ENCODE data around the gene GDPD5. TPM values are rescaled to one million over a fixed set of nuclear protein-coding genes. Genes with fewer than 3 reads are reported as not detected.

Gene GDPD5
- polyA plus RNA-seq, 3 donors, result 4.9 to 39.0 (median 7.6) TPM

DNA sequence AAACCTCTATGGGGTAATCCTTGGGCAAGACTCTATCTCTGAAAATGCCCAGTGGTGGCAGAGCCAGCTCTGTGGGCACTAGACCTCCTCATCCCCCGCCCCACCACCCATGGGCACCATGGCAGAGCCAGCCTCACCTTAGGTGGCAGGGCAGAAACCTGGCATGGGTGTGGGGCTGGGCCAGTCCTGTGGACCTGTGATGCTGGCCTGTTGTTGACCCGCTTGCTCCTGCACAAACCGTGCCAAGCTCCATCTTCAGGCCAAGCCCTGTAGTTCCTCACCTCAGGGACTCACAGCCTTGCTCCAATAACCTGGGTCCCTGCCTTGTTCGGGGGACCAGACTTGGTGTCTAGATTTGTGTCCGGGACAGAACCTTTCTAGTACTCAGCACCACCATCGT lies 27.4 kb upstream of the GDPD5 start:
- no peaks in the 10 kb centered on the region for H3K9me3 Mint-ChIP-seq
- Histone ChIP-seq H3K79me2 (ENCODE audit: insufficient read depth, low read length) (no peaks in the 10 kb centered on the region), H2AFZ (ENCODE audit: insufficient read depth, low read depth, low read length, poor library complexity, severe bottlenecking) (no peak overlapping the region), H3K27ac (ENCODE audit: low read depth in 1 of 2, low read length in 2 of 2) (no peak overlapping the region), H3K4me2 (replicated peaks; ENCODE audit: extremely low read depth, low read length, poor library complexity, severe bottlenecking) (no peak overlapping the region), H3K4me3 (replicated peaks in 1 of 3; ENCODE audit: low read depth in 2 of 3, low read length in 3 of 3) (no peak overlapping the region), H4K20me1 (ENCODE audit: insufficient read depth, low read length) (no peaks in the 10 kb centered on the region), H3K36me3 (replicated peaks in 1 of 2; ENCODE audit: control insufficient read depth in 1 of 2, insufficient read depth in 2 of 2, low read length in 2 of 2) (no peaks in the 10 kb centered on the region), H3K9ac (ENCODE audit: insufficient read depth, low read length, poor library complexity, severe bottlenecking) (no peak overlapping the region), H3K9me3 (replicated peaks in 1 of 2; ENCODE audit: control insufficient read depth in 1 of 2, insufficient read depth in 1 of 2, low read length in 2 of 2) (no peaks in the 10 kb centered on the region), H3K4me1 (ENCODE audit: control insufficient read depth in 1 of 2, insufficient read depth in 2 of 2, low read length in 2 of 2) (no peaks in the 10 kb centered on the region), H3K27me3 (ENCODE audit: control insufficient read depth in 2 of 2, insufficient read depth in 2 of 2, low read length in 2 of 2) (no peaks in the 10 kb centered on the region)
- intact Hi-C loops (cut with micrococcal nuclease), result no loop called here
- TF ChIP-seq, protein P1, sequence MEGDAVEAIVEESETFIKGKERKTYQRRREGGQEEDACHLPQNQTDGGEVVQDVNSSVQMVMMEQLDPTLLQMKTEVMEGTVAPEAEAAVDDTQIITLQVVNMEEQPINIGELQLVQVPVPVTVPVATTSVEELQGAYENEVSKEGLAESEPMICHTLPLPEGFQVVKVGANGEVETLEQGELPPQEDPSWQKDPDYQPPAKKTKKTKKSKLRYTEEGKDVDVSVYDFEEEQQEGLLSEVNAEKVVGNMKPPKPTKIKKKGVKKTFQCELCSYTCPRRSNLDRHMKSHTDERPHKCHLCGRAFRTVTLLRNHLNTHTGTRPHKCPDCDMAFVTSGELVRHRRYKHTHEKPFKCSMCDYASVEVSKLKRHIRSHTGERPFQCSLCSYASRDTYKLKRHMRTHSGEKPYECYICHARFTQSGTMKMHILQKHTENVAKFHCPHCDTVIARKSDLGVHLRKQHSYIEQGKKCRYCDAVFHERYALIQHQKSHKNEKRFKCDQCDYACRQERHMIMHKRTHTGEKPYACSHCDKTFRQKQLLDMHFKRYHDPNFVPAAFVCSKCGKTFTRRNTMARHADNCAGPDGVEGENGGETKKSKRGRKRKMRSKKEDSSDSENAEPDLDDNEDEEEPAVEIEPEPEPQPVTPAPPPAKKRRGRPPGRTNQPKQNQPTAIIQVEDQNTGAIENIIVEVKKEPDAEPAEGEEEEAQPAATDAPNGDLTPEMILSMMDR (IDR thresholded peaks at IDR 0.05), result no peak
- no peaks in the 10 kb centered on the region for H3K36me3 Mint-ChIP-seq
- peaks cover 6 to 11% (median 6%) of the 10 kb centered on the region in 3 donors for H3K27me3 Mint-ChIP-seq (ENCODE audit: low read depth in 3 of 3)
- DNase-seq, result no peak
- WGBS (ENCODE audit: insufficient coverage), result 100% methylated on average over 4 of the region's 6 CpGs
- no peak overlapping the region for H3K27ac Mint-ChIP-seq
- no peaks in the 10 kb centered on the region for H3K4me1 Mint-ChIP-seq
- no peak overlapping the region for H3K4me3 Mint-ChIP-seq

DNA sequence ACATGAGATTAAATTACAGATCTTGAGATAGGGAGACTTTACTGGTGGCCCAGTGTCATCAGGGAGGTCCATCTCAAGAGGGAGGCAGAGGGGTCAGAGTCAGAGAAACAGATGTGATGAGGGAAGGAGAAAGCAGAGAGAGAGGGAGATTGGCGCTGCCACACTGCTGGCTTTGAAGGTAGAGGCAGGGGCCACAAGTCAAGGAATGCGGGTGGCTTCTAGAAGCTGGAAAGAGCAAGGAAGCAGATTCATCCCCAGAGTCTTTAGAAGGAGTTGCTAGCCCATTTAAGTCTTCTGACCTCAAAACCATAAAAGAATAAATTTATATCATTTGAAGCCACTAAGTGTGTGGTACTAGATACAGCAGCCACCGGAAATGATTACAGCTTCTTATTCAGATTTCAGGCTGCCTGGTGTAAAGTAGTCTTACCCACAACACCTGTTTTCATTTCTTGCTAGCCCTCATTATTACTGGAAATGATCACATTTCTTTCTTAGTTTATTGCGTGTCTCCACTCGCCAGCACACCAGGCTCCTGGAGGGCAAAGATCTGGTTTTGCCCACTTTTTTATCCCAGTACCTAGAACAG lies 23.7 kb upstream of the GDPD5 start:
- intact Hi-C loops (cut with micrococcal nuclease), result no loop called here
- H3K4me2 ChIP-seq (replicated peaks; ENCODE audit: extremely low read depth, low read length, poor library complexity, severe bottlenecking), result no peak overlapping the region

More for the DNA sequence above, 23.7 kb upstream of the GDPD5 start:
- H3K9me3 Mint-ChIP-seq, result peaks cover 0 to 1% (median 0%) of the 10 kb centered on the region in 7 donors
- no peak overlapping the region for H3K27ac ChIP-seq (ENCODE audit: low read depth in 1 of 2, low read length in 2 of 2)
- no peaks in the 10 kb centered on the region for H3K79me2 ChIP-seq (ENCODE audit: insufficient read depth, low read length)
- no peak overlapping the region for H3K27ac Mint-ChIP-seq
- WGBS (ENCODE audit: insufficient coverage), result 100% methylated on average over 1 of the region's 5 CpGs
- H3K9ac ChIP-seq (ENCODE audit: insufficient read depth, low read length, poor library complexity, severe bottlenecking), result no peak overlapping the region
- H3K4me3 ChIP-seq (replicated peaks in 1 of 3; ENCODE audit: low read depth in 2 of 3, low read length in 3 of 3), result no peak overlapping the region
- TF ChIP-seq, protein P1 (IDR thresholded peaks at IDR 0.05), result no peak
- no peaks in the 10 kb centered on the region for H3K4me1 ChIP-seq (ENCODE audit: control insufficient read depth in 1 of 2, insufficient read depth in 2 of 2, low read length in 2 of 2)
- H4K20me1 ChIP-seq (ENCODE audit: insufficient read depth, low read length), result no peaks in the 10 kb centered on the region
- H3K9me3 ChIP-seq (replicated peaks in 1 of 2; ENCODE audit: control insufficient read depth in 1 of 2, insufficient read depth in 1 of 2, low read length in 2 of 2), result no peaks in the 10 kb centered on the region
- no peaks in the 10 kb centered on the region for H3K4me1 Mint-ChIP-seq
- no peaks in the 10 kb centered on the region for H3K27me3 ChIP-seq (ENCODE audit: control insufficient read depth in 2 of 2, insufficient read depth in 2 of 2, low read length in 2 of 2)
- no peaks in the 10 kb centered on the region for H3K36me3 ChIP-seq (replicated peaks in 1 of 2; ENCODE audit: control insufficient read depth in 1 of 2, insufficient read depth in 2 of 2, low read length in 2 of 2)
- no peak overlapping the region for H2AFZ ChIP-seq (ENCODE audit: insufficient read depth, low read depth, low read length, poor library complexity, severe bottlenecking)
- no peak for DNase-seq
- H3K27me3 Mint-ChIP-seq (ENCODE audit: low read depth in 3 of 3), result peaks cover 4 to 11% (median 9%) of the 10 kb centered on the region in 3 donors
- H3K4me3 Mint-ChIP-seq, result no peak overlapping the region
- H3K36me3 Mint-ChIP-seq, result no peaks in the 10 kb centered on the region
